ENCODE results near the gene PGAP6.
A peak's percentile ranks its signal among the peaks of the same experiment; 100 is the strongest.
"Not testable (repeated sequence)": the region's sequence is repeated elsewhere in the genome, so short reads cannot be mapped to it uniquely, and the experiment has no call there.

PGAP6 gene, protein sequence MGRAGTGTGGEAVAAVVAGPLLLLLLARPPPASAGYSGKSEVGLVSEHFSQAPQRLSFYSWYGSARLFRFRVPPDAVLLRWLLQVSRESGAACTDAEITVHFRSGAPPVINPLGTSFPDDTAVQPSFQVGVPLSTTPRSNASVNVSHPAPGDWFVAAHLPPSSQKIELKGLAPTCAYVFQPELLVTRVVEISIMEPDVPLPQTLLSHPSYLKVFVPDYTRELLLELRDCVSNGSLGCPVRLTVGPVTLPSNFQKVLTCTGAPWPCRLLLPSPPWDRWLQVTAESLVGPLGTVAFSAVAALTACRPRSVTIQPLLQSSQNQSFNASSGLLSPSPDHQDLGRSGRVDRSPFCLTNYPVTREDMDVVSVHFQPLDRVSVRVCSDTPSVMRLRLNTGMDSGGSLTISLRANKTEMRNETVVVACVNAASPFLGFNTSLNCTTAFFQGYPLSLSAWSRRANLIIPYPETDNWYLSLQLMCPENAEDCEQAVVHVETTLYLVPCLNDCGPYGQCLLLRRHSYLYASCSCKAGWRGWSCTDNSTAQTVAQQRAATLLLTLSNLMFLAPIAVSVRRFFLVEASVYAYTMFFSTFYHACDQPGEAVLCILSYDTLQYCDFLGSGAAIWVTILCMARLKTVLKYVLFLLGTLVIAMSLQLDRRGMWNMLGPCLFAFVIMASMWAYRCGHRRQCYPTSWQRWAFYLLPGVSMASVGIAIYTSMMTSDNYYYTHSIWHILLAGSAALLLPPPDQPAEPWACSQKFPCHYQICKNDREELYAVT

DNA sequence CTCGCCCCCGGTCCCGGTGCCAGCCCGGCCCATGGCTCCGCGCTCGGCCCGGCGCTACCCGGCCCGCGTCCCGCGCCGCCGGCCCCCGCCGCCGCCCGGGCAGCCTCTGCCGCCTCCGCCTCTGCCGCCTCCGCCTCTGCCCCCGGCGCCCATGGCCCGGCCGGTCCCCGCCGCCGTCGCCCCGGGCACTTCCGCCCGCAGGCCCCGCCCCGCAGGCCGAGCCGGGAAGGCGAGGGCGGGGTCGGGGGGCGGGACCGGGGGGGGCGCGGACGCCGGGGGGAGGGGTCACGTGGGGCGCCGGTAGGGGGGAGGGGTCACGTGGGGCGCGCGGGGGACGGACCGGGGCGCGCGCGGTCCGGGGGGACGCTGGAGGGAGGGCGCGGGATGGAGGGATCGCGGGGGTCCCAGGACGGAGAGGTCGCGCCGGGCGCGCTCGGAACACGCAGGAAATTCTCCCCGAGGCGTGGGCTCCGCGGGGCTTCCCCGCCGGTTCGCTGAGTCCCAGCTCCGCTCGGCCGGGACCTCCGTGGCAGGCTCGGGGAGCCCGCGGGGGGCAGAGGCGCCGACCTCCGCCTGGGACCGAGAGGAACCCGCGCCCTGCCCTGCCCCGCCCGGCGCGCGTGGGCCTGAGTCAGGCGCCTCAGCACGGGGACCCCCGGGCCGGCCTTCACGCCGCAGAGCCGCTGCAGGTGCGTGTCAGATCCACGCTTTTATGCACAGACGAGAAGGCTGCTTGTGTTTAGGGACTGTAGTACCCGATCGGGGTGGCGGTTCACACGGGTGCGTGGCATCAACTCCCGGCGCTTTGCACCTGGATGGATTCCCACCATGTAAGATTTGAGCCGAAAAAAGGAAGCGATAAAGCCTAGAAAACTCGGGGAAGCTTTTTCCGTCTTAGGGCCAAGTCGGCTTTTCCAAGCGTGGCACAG, at the start of gene PGAP6:
Gene PGAP6, minus strand, starts transcription at position 190 of the 929 bp plus-strand sequence. Its CDS starts 157 bp downstream, at position 33.
- peak; percentile 26 for DNase-seq

DNA sequence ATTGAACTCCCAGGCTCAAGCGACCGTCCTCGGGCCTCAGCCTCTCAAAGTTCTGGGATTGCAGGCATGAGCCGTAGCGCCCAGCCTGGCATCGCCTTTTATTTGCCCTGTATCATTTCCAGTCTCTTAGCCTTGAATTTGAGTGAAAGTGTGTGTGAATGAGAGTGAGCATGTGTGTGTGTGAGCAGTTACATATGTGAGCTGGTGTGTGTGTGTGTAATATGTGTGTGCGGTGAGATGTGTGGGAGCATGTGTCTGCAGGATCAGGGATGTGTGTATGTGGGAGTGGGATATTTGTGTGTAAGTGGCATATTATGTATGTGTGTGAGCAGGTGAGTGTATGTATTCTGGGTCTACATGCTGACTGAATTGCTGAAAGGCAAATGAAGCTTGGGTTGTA, 49.1 kb upstream of the PGAP6 start:
- no peak for DNase-seq

DNA sequence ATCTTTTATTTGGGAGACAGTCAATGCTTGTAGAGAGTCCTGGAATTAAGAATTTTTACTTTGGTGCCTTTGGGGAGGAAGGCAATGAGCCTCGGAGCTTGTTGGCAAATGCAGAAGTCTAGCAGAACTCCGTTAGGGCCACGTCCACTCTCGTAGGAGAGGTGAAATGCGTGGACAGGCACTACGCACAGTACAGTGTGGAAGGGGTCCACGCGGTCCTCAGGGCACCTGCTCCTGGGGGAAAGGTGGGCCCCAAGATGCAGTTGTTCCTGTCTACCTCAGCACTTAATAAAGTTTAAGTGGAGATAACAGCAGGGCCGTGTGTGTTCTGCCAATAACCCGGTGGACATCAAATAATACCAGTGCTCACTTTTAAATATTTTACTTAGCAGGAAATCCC, 45.5 kb upstream of the PGAP6 start:
- no peak for DNase-seq

DNA sequence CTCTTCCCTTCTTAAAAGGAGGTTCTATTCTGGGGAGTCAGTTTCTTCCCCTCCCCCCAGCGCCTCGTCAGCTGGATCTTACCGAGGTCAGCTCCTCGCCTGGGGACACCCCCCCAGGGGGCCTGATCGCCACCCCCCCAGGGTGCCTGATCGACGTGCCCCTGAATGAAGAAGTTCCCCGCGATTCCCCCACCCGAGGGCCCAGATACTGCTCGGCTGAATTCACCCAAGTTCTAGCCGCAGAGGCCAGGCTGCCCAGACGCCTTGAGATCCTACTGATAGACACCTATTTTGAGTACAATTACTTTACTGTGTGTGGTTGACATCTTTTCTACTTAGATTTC, 45.1 kb upstream of the PGAP6 start:
- DNase-seq = no peak

DNA sequence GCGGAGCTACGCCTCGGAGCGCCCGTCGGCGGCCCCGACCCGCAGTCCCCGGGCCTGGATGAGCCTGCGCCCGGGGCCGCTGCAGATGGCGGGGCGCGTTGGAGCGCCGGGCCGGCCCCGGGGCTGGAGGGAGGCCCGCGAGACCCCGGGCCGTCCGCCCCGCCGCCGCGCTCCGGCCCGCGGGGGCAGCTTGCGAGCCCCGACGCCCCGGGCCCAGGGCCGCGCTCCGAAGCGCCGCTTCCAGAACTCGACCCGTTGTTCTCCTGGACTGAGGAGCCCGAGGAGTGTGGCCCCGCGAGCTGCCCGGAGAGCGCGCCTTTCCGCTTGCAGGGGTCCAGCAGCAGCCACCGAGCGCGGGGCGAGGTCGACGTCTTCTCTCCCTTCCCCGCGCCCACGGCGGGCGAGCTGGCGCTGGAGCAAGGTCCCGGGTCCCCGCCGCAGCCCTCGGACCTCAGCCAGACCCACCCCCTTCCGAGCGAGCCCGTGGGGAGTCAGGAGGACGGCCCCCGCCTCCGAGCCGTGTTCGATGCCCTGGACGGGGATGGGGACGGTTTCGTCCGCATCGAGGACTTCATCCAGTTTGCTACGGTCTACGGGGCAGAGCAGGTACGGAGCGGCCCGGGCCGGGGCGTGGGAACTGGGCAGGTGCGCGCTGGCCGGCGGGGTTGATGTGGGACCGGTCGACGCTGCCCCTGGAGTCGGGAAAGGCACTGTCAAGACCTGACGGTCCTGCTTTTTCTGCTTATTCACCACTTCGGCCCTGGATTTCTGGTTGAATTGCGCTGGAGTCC, 44.5 kb upstream of the PGAP6 start:
- no peak for DNase-seq

DNA sequence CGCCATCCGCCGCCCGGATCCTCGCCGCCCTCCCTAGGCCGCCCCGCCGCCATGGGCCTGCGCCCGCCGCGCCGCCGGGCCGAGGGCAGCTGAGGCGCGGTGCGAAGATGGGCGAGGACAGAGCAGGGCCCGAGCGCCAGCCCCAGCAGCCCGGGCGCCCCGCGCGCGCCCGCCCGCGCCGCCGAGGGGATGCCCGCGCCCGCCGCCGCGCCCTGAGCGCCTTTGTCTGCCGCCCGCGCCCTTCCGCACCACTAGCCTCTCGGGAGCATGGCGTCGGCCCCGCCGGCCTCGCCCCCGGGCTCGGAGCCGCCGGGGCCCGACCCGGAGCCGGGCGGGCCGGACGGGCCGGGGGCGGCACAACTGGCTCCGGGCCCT, 43.9 kb upstream of the PGAP6 start:
- no peak for DNase-seq

DNA sequence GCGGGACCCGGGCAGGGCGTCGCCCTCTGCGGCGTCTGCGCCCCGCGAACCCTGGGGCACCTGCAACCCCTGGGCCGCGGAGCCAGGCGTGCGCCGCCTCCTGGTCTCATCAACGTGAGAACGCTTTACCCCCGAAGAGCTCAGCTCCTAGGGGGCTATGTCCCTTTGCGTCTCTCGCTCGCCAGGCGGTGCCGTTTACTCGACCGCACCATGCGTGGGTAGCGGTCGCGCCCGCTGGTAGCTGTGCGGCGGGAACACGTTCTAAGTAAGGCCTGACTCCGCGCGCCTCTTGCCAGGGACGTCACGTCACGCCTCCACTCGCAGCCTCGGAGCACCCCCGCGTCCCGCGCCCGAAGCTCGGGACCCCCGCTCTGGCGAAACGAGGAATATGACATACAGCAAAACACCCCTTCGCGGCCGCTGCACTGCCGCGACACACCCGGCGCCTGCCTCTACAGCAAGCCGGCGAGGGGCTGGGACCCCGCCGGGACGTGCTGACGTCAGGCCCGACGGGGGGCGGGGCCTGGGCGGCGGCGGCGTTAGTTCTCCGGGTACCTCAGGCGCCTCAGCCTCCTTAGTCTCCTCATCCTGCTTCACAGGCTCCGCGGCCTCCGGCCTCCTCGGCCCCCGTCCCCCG, 43.4 kb upstream of the PGAP6 start, which contains the start of gene RAB11FIP3:
Gene RAB11FIP3, plus strand, starts transcription at position 568 of the 637 bp plus-strand sequence. CDS start 358 bp downstream, outside the sequence.
- DNase-seq = peak; percentile 54

DNA sequence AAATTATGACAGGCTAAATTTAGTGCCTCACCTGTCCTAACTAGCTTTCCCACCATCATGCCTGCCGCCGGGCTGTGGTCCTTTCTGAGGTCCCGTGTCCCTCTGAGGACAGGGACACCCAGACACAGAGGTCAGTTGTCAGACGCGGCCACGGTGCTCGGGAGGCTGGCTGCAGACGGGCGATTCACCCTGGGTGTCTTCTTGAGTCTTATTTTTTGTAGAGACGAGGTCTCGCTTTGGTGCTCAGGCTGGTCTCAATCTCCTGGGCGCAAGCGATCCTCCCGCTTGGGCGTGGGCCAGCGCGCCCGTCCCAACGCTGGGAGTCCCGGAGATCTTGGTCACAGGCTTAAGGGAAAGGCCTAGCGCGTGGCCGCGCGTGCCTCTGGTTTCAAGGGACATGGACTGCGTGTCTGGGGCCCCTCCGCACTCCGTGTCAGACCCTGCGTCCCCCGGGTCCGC, 42.9 kb upstream of the PGAP6 start:
- no peak for DNase-seq

DNA sequence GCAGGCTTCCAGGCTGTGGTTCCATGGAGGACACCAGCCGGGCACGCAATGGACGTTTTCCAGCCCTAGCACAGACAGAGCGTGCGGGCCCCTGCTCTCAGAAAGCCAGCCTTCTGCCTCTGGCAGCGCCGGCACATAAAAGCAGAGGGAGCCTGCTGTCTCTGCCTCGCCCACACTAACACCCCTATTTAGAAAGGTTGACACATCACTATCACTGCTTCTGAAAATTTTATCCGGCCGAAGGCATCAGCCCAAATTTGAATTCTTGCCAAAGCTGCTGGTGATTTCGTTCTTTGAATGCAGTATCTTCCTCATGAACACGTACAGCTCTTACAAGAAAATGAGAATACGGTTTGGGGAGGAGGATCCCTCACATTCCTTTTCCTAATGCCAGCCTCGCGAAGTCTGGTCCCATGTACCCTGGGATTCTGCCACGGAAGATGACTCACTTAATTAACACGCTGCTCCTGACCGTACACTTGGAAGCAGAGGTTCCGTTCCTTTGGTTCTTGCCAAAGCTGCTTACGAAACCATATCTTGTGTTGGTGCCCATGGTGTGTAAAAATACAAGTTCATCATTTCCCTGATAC, 42.4 kb upstream of the PGAP6 start:
- DNase-seq = no peak

DNA sequence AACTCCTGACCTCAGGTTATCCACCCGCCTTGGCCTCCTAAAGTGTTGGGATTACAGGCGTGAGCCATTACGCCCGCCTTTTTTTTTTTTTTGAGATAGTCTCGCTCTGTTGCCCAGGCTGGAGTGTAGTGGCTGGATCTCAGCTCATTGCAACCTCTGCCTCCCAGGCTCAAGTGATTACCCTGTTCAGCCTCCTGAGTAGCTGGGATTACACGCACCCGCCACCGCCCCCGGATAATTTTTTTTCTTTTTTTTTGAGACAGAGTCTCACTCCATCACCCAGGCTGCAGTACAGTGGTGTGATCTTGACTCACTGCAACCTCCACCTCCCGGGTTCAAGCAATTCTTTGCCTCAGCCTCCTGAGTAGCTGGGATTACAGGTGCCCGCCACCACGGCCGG, 40.4 kb upstream of the PGAP6 start:
- DNase-seq = not testable (repeated sequence)

DNA sequence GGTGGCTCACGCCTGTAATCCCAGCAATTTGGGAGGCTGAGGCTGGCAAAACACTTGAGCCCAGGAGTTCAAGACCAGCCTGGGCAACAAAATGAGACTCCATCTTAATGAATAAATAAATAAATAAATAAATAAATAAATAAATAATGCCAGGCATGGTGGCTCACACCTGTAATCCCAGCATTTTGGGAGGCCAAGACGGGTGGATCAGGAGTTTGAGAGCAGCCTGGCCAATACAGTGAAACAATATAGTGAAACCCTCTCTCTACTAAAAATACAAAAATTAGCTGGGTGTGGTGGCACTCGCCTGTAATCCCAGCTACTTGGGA, 33.4 kb upstream of the PGAP6 start:
- DNase-seq = not testable (repeated sequence)

DNA sequence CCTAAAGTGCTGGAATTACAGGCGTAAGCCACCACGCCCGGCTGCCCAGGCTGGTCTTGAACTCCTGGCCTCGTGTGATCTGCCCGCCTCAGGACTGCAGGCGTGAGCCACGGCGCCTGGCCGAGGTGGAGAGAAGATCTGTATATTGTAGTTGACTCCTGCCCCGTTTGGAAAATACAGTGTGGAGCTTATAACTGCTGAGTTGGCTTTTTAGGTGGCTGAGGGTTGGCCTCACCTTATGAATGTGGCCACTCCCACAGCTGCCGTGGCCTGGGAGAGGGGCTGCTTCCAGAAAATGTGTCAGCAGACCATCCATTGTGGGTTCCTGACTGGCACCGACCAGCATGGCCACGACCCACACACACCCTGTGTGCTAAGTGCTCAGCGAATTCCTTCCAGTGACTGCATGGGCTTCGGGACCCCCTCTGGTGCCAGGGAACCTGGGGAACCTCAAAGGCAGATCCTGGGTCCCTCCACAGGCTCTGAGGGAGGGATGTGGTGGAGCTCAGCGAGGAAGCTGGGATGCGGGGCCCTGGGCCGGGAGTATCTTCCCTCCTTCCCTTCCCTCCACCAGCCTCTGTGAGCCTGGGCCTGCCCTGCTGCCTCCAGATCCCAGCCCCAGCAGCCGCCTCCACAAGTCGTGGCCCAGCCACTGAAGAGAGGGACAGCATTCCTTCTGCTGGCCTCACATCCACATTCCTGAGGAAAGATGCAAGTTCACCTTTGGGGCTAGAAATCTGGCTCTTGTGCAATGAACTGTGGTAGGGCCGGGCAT, 32.8 kb upstream of the PGAP6 start:
- no peak for DNase-seq

DNA sequence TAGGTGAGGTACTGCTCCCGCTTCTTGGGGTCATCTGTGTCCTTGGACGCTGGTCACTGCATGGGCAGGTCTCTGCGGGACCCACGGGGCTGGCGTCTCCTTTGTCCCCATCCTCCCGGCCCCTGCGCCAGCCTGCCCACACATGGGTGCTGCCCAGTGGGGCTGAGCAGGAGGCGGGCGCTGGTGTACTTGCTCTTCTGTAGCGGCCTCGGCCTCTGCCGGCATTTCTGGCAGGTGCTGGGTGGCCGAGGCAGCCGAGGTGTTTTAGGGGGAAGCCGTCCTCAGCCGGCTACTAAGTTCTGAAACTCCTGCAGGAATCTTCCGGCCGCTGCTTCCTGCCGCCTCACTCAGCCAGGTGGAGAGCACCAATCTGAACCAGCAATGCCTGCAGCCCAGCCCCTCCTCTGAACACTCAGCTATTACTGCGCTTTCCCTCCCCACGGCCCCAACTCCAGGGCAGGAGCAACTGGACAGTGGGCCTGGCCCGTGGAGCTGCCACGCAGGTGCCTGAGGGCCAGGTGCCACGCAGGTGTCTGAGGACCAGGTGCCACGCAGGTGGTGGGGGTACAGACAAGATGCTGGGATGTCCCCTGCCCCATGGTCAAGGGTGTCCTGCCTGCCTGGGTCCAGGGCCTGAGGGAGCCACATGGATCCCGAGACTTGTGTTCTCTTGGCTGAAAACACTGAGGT, 29.9 kb upstream of the PGAP6 start:
- no peak for DNase-seq

DNA sequence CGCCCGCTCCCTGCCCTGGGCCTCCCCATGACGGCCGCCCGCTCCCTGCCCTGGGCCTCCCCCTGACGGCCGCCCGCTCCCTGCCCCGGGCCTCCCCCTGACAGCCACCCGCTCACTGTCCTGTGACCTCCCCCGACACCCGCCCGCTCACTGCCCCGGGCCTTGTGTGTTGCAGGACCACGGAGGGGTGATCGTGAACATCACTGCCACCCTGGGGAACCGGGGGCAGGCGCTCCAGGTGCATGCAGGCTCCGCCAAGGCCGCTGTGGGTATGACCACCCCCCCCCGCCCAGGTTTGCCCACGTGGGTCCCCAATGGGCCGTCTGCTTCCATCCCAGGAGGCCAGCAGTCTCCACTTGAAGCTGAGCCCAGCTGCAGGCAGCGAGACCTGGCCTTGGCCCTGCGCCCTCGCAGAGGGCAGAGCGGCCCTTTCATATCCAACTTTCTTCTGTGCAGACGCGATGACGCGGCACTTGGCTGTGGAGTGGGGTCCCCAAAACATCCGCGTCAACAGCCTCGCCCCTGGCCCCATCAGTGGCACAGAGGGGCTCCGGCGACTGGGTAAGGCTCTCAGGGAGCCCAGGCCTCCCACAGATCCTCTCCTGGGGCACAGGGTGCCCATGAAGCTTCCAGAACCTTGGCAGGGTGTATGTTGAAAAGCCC, 28.9 kb upstream of the PGAP6 start:
- DNase-seq = no peak

DNA sequence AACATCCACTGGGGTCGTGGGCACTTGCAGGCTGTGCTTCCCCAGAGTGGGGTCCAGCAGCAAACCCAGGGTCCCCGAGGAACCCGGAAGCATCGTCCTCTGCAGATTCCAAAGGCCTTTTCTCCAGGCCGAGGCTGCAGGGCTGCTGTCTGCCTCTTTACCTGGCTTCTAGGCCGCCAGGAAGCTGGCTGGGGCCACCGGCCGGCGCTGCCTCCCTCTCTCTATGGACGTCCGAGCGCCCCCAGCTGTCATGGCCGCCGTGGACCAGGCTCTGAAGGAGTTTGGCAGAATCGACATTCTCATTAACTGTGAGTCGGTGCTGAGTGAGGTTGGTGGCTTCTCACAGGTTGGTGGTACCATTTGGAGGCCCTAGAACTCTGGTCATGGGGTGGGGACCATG, 25.5 kb upstream of the PGAP6 start:
- DNase-seq = no peak

DNA sequence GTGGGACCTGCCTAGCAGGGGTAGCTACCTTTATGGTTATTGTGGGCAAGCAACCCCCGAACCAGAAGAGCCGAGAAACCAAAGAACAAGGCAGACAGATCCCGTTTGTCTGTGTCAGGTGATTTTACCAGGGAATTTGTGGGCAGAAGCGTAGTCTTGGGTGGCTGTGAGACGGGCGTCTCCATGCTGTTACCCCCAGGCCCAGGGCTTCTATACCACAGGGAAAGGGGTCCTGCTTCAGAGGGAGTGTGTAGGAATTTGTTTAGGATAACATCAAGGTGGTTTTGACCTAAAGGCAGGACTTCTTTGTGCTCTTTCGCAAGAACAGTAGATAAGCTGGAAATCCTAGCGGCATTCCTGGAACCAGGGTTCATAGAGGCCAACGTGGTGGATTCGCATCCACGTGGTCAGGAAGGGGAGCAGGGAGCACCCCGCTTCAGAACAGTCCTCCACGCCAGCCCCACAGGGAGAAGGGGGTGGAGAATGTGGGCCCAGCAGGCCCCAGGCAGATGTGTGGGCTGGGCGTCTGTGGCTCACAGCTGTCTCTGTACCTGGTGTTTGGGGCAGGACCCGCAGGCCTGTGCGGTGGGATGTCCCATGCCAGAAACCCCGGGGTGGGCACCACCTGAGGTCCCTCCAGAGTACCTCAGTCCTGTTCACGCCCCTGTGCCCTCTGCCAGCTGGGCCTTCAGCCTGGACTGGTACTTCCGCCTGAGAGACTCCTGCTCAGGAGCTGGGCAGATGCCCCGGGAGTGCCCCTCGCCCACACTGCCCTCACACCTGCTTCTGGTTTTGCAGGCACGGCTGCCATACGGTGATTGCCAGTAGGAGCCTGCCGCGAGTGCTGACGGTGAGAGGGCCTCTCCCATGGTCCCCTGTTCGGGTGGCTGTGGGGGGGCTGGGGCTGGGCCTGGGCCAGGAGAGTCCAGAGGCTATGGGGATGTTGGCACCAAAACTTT, 24.0 kb upstream of the PGAP6 start:
- DNase-seq = no peak

DNA sequence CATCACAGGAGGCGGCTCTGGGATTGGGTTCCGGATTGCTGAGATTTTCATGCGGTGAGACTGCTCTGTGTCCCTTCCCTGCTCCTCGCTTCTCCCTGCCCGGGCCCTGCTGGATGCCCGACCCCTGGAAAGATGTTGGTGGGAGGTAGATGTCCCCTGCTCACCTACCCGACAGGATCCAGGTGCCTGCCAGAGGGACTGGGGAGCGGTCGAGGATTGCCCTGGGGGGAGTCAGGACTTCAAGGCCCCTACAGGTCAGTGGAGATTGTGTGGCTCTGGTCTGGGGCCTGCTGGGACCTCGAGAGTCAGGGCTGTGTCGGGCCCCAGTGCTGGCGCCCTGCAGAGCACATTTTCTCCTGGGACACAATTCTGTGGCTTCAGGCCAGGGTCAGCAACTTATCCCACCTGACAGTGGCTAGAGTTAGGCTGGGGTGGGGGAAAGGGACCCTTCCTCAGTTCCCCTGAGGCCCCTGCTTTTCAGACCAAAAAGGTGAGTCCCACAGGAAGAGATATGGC, 23.3 kb upstream of the PGAP6 start:
- no peak for DNase-seq
